Measurements from ENCODE around the gene CBX2.

Gene CBX2

DNA sequence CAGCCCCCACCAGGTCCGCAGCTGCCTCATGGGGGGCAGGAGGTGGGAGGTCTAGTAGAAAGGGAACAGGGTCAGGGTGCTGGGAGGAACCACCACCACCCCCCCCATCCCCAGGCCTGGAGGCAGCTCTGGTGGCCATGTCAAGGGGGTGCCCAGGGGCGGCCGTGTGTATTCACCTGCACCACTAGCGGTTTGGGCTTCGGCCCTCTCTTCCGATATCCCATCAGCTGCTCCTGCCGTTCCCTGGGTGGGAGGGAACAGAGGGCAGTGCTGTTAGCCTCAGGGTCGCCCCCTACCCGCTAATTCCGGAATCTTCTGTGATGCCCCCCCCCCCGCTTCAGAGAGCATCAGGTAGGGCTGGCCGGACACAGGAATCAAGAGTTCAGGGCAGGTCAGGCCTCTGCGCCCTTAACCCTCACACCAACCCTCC, 57.5 kb downstream of the CBX2 start:
- no peaks in the 10 kb centered on the region for H3K9me3 ChIP-seq (ENCODE audit: control insufficient read depth, insufficient read depth, low read length)
- H3K27me3 ChIP-seq (ENCODE audit: control insufficient read depth, insufficient read depth, low read length), result peaks cover 64% of the 10 kb centered on the region
- peak overlapping the region; percentile 39 for H3K4me3 ChIP-seq (ENCODE audit: low read depth, low read length)
- no peak overlapping the region for H3K9ac ChIP-seq (ENCODE audit: low read depth, low read length)
- peaks cover 13% of the 10 kb centered on the region for H3K4me1 ChIP-seq (ENCODE audit: control insufficient read depth, insufficient read depth, low read length)
- no peaks in the 10 kb centered on the region for H3K36me3 ChIP-seq (ENCODE audit: control insufficient read depth, insufficient read depth, low read length)

DNA sequence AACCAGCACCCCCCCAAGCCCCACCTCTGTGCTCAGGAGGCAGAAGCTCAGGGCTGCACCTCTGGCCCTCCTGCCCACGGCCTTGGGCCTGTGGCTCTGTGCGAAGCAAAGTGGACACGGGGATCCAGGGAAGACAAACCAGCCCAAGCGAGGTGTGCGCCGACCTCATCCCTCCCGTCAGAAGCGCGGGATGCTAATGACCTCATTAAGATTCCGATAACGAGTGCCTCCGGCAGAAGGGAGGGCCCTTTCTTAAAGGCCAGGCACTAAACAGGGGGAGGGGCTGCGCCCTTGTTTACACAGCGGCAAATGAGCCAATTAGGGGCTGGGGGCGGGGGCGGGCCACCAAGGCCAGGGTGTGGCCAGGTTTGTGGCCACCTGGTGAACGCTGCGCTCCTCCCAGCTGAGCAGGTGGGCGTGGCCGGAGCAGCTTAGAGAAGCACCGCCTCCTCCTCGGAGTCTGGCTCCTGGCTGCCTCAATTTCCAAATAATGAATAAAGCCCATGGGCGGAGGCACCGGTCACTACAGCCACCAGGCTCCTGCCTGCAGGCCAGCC, 58.1 kb downstream of the CBX2 start:
- H3K36me3 ChIP-seq (ENCODE audit: control insufficient read depth, insufficient read depth, low read length), result no peaks in the 10 kb centered on the region
- H3K9ac ChIP-seq (ENCODE audit: low read depth, low read length), result no peak overlapping the region
- H3K4me3 ChIP-seq (ENCODE audit: low read depth, low read length), result peak overlapping the region; percentile 47
- H3K27me3 ChIP-seq (ENCODE audit: control insufficient read depth, insufficient read depth, low read length), result peaks cover 64% of the 10 kb centered on the region
- no peaks in the 10 kb centered on the region for H3K9me3 ChIP-seq (ENCODE audit: control insufficient read depth, insufficient read depth, low read length)
- peaks cover 10% of the 10 kb centered on the region for H3K4me1 ChIP-seq (ENCODE audit: control insufficient read depth, insufficient read depth, low read length)

DNA sequence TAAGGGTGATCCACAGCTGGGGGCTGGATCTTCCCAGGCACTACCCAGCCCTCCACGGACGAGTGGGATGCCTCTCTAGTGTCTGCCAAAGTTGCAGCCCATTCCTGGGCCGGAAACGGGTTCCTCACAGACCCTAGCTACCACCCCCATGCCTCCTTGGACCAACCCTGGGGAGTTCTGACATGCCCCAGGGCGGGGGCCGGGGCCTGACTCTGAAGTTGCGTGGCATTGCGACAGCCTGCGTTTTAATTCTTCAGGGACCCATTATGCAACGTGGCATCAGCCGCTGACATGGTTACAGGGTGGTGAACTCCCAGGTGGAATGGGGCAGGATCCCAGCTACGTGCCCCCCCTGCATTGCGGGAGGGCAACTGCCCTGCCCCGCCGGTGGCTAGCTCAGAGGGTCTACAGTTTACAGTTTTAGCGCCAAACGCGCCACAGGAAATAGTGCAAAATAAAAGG, 58.6 kb downstream of the CBX2 start:
- Histone ChIP-seq H3K27me3 (ENCODE audit: control insufficient read depth, insufficient read depth, low read length) (peaks cover 64% of the 10 kb centered on the region), H3K4me1 (ENCODE audit: control insufficient read depth, insufficient read depth, low read length) (peaks cover 7% of the 10 kb centered on the region), H3K4me3 (ENCODE audit: low read depth, low read length) (peak overlapping the region; percentile 47), H3K9me3 (ENCODE audit: control insufficient read depth, insufficient read depth, low read length) (no peaks in the 10 kb centered on the region), H3K9ac (ENCODE audit: low read depth, low read length) (no peak overlapping the region), H3K36me3 (ENCODE audit: control insufficient read depth, insufficient read depth, low read length) (no peaks in the 10 kb centered on the region)

DNA sequence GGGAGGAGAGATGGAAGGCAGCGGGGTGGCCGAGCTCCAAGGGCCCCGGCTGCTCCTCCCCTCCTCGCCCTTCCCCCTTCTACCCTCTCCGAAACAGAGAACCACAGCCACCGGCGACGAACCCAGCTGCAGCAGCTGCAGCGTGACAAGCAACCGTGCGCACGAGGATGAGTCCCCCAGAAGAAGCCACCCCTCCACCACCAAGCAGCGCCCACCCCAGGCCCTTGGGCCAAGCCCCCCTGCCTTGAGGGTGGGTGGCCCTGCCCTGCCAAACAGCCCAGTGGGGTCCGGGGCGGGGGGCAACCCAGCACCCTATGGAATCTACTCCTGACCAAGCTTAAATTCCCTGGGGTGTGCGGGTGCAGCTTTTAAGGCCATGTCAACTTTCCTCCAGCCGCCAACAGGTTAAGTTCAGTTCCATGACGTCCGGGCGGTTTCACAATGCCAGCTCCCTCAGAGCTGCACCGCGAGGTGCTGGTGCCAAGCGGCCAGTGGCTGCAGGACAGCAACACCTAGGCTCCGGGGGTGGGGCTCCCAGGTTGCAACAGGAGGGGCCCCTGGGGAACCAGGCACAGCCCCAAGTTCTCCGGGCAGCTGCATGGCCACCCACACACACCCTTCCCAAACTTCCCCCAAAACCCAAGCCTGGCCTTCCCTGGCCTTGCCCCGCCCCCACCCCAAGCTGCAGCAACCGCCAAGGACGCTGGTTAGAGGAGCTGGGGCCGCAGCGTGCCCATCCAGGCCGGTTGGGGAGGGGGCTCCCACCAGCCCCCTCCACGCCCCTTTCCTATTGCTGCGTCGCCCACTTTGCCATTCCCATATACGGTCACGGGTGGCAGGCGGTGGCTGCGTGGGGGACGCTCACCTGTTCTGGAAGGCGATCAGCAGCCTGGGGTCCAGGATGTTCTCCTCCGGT, 59.3 kb downstream of the CBX2 start:
- Histone ChIP-seq H3K27me3 (ENCODE audit: control insufficient read depth, insufficient read depth, low read length) (peaks cover 67% of the 10 kb centered on the region), H3K9ac (ENCODE audit: low read depth, low read length) (no peak overlapping the region)

More for the DNA sequence above, 59.3 kb downstream of the CBX2 start:
- H3K9me3 ChIP-seq (ENCODE audit: control insufficient read depth, insufficient read depth, low read length), result no peaks in the 10 kb centered on the region
- H3K4me3 ChIP-seq (ENCODE audit: low read depth, low read length), result peak overlapping the region; percentile 47
- no peaks in the 10 kb centered on the region for H3K36me3 ChIP-seq (ENCODE audit: control insufficient read depth, insufficient read depth, low read length)
- H3K4me1 ChIP-seq (ENCODE audit: control insufficient read depth, insufficient read depth, low read length), result peaks cover 6% of the 10 kb centered on the region
